Measurements from ENCODE around the gene EDEM1.
"Not testable (repeated sequence)": the region's sequence is repeated elsewhere in the genome, so short reads cannot be mapped to it uniquely, and the experiment has no call there.

DNA sequence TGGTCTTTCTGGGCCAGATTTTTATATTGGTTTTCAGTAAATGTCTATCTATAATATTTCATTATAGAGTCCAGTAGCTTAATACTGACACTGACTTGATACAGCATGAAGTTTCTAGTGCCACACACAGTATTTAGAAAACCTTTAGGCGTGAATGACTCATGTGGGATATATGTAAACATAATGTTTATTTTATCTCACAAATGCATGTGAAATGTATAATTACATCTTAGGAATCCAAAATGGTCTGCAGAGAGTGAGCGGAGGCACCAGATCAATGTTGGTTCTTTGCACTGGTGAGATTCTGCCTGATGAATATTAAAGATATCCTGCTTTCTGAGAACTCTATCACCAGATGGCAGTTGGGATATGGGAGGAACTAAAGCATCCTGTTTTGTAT, 8.5 kb upstream of the EDEM1 start:
- not testable (repeated sequence) for TF ChIP-seq CTCF, POLR2A (IDR thresholded peaks at IDR 0.05)
